Measurements from ENCODE around the gene L3MBTL4.

L3MBTL4 gene

DNA sequence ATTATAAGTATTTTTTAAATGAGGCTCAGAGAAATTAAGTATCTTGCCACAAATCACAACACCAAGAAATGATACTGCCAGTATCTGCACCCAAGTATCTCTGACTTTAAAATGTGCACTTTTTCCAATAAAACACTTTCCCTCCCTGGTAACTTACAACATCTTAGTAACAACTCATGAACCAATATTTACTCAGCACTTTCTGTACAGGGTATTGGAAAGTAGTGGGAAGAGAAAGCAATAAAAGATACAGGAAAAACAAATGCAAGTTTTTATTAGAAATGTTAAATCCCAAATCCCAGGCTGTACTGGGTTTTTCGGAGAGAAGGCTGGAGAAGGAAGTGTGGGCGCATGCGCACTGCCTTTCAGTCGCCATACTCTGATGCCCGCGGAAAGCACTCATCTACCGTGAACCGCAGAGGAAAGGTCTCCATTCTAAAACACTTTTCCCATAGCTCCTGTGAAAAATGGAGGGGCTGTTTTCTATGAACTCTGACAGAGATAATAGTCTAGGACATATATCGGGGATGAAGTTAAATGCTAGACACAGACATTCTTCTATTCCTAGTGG, 52.1 kb downstream of the L3MBTL4 start:
- no peak for DNase-seq

DNA sequence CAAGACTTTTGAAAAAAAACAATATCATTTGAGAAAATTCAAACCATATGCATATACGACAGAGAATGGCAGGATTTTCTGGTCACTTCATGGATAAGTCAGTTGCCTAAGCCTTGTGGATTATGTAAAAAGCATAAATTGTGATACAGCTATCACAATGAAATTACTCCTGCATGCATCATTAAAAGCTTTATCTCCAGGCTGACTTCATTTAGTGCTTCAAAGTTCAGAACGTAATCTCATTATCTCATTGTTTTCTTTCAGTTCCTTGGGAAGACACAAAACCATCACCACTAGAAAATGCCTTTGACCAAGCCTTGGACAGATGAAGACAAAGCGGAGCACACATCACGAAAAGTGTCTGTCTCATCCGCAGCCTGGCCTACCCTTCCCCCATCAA, 57.0 kb downstream of the L3MBTL4 start:
- DNase-seq = no peak

DNA sequence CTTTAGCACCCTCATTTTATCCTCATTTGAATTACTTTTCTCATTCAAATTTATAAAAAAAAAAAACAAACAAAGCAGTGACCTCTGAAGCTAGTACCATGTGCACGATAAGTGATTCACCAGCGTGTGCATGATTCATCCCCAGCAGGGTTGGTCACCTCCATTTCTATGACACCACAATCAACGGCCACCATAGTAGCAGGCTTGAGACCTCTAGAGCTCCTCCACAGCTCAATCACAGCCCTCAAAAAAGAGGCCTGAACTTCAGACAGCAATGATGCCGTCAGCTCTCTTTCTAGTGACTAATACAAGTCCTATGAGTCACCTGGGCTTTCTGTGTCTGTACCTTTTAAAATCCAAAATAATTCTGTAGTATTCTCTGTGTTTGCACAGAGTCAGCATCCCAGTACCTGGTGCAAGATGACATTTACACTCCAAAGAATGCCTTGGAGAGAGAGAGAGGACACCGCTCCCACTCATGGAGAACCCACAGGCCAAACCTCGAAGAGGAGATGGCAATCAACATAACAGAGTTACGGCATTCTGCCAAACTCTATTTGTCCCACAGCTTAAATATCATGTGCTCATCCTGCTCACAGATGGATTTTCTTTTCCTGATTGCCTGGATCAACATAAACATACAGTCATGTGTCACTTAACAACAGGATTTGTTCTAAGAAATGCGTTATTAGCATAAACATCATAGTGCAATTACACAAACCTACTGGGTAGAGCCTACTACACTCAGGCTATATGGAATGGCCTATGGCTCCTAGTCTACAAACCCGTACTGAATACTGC, 58.7 kb downstream of the L3MBTL4 start:
- DNase-seq = no peak

DNA sequence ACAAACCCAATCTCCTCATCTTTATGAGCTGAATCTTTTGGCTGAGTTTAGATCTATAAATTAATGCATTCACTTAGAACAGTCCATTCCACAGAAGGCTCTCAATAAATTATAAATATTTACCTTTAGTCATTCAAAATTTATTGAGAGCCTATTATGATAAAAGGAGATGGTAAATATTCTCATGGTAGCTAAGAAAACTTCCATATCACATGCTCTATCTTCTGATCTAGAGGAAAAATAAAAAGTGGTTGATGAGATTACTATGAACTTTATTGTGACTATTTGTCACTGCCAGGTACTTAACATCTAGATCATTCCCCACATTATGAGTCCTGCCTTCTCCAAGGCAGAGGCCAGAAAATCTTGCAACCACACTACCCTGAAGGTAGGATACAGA, 62.4 kb downstream of the L3MBTL4 start:
- no peak for DNase-seq

DNA sequence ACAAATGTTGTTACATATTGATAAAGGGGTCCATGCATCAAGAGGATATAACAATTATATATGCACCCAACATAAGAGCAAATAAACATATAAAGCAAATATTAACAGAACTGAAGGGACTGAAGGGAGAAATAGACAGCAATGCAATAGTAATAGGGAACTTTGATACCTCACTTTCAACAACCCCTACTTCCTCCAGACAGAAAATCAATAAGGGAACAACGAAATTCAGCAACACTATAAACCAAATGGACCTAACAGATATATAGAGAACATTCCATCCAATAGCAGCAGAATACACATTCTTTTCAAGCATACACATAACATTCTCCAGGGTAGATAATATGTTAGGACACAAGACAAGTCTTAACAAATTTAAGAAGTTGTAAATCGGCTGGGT, 71.7 kb downstream of the L3MBTL4 start:
- no peak for DNase-seq

DNA sequence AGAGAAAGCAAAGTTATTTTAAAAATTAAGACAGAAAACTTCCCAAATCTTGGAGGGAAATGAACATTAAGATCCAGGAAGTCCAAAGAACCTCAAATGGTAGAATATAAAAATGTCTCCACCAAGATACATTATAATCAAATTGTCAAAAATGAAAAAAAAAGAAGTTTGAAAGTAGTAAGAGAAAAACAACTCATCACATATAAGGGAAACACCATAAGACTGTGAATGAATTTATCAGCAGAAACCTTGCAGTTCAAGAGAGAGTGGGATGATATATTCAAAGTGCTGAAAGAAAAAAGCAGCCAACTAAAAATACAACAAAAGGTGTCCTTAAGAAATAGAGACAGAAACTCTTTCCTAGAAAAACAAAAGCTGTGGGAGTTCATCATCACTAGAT, 73.0 kb downstream of the L3MBTL4 start:
- no peak for DNase-seq

DNA sequence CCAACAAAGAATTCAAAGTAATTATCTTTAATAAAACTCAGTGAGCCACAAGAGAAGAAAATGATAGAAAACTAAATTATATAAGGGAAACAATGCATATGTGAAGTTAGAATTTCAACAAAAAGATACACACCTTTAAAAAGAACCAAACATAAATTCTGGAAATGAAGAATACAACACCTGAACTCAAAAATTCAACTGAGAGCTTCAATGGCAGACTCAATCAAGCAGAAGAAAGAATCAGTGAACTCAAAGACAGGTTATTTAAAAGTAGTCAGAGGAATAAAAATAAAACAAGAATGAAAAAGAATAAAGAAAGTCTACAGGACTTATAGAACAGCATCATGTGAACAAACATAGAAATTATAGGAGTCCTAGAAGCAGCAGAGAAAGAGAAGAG, 73.4 kb downstream of the L3MBTL4 start:
- no peak for DNase-seq

DNA sequence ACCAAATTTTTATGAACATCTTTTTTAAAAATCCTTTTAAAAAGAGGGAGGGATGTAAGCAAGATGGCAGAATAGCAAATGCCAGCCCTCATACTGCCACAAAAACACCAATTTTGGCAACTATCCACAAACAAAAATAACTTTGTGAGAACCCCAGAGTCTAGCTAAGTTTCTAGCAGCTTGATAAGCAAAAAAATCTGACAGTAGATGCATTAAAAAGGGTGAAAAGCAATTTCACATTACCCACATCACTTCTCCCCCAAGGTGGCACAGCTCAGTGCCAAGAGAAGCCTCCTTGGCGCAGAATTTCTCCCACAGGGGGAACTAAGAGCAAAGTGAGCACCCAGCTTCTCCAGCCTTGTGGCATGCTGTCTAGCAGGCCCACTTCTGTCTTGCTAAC, 74.6 kb downstream of the L3MBTL4 start:
- no peak for DNase-seq

DNA sequence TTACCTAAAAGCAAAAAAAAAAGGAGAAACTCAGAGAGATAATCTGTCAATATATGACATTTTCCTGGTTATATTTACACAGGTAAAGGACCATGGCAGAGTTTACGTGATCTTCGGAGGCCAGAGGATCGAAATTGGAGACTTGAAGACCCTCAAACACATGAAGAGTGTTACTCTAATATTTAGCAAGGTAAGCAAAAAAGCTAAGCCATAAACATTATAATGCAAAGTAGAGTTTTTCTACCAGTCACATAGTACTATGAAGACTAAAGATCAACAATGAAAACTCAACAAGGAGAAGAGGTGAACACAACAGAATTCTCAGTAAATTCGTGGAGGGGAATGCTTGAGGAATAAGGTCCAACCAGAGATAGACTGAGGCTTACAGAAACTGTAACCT, 78.5 kb downstream of the L3MBTL4 start:
- no peak for DNase-seq

DNA sequence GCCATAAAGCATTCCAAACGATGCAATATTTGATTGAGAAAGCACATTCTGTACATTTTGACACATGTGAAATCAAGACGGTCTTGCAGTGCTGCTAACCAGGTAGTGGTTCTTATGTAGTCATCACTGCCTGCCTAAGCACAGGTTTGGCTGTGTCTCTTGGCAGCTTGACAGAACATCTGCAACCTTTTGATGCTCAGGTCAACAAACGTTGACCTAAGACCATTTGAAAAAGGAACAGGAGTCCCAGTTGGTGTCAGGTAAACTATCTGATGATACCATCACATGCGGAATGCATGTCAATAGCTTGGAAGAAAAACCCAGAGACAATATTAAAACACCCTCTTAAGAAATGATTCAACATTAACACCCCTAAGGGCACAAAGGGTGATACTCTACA, 80.7 kb downstream of the L3MBTL4 start:
- no peak for DNase-seq

DNA sequence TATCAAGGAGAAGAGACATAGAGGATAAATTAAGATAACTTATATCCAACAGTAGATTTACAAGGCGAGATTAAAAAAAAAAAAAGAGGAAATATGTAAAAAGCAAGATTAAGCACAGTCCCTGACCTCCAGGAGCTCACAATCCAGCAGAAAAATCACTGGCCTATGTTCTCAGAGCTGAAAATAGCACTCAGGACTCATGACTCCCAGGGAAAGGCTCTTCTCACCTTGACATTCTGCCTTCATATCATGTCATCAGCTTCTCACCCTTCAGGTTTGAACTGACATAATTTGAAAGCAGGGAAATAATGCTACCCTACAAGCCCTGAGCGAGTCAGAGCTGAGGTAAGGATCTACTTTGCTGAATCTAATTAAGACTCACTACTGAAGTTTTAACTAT, 82.8 kb downstream of the L3MBTL4 start:
- no peak for DNase-seq

DNA sequence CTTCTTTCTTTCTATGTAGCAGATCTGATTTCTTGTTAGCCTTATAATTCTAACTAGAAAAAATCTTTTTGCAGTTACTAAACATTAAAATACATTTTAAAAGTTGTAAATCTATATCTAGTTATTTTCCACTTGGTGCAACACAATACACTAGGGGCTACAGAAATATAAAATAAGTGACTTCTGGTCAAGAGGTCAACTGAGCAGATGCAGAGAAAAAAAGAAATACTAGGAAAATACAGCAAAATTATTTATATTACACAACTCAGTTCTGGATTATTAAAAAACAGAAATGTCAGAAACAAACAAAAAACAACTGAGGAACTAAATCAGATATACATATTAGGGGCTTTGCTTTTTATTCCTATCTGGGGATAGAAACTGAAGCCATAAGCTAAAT, 83.9 kb downstream of the L3MBTL4 start:
- DNase-seq = no peak

DNA sequence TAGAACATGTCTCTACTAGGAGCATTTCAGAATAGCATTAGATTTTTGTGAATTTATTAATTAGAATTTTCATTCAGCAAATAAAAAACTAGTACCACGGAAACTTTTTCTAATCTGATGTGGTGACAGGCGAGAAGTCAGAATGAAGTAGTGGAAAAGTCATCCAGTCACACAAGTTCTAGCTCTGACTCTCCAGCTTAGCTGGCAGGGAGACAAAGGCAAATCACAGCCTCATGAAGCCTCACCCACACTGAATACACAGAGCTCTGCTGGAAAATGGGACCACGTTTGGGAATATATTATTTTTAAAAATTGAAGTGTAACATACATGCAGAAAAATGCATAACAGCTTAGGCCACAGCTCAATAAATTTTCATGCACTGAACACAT, 86.1 kb downstream of the L3MBTL4 start:
- no peak for DNase-seq

DNA sequence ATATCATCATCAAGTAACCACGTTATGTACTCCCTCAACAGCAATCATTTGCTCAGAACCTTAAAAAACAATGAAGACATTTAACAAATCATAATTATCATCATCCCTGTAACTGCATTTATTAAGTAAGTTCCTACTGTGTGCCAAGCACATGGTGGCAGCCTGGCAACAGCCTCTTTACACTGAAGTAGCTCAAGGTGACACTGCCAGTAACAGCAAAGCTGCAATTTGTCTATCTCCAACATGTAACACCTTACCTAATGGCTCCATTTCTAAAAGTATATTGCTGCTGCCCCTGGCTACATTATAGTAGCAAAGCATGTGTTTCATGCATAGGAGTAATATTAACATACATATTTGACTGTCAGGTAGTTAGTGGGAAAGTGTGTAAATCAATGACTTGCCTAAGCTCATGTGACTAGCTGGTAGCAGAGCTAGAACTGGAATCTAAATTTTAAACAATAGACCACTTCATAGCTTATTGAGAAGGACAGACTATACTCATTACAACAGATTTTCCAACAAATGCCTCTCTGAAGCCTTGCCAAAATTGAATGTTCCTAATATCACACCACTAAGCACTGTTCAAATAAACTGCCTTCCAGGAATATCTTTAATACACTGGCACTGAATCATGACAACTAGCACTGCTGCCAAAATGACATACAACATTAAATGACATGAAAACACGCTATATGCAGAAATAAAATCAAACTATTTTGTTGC, 86.7 kb downstream of the L3MBTL4 start:
- DNase-seq = no peak

DNA sequence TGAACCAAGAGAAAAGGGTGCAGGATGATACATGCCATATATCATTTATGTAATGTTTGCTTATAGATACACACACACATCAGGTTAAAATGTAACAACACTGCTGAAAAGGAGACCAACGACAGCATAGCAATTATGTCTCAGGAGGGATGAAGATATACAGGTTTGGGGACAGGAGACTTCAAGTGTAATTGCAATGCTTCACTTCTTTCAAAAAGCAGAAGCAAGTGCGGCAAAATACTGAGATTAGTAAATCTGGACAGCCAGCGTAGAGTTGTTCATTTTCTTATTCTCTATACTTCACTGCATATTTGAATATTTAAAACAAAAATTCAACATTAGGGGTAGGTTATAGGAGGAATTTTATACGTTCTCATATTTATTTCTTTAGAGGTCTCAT, 87.2 kb downstream of the L3MBTL4 start:
- DNase-seq = no peak

DNA sequence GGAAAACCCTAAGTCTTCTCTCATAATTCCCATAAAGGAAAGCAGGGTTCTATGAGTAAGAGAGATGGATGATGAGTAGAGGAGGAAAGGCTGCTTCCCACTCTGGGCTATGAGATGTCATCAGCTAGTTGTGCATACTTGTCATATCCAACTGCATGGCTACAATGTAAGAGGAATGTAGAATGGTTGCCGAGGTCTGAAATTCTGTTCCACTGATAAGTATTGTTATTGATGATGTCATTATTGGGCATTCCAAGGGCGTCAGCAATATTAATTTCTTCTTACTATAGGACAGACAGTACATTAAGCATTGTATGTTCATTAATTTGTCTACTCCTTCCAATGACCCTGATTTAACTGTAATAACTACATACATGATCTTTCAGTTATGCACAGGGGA, 88.1 kb downstream of the L3MBTL4 start:
- no peak for DNase-seq

DNA sequence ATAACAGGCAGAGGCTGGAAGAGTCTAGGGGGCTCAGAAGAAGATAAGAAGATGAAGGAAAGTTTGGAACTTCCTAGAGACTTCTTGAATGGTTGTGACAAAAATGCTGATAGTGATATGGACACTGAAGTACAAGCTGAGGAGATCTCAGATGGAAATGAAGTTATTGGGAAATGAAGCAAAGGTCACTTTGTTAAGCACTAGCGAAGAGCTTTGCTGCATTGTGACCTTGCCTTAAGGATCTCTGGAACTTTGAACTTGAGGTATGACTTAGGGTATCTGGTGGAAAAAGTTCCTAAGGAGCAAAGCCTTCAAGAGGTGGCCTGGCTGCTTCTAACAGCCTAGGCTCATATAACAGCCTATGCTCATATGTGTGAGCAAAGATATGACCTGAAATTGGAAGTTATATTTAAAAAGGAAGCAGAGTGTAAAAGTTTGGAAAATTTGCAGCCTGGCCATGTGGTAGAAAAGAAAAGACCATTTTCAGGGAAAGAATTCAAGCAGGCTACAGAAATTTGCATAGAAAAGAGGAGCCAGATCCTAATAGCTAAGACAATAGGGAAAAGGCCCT, 91.3 kb downstream of the L3MBTL4 start:
- DNase-seq = no peak

DNA sequence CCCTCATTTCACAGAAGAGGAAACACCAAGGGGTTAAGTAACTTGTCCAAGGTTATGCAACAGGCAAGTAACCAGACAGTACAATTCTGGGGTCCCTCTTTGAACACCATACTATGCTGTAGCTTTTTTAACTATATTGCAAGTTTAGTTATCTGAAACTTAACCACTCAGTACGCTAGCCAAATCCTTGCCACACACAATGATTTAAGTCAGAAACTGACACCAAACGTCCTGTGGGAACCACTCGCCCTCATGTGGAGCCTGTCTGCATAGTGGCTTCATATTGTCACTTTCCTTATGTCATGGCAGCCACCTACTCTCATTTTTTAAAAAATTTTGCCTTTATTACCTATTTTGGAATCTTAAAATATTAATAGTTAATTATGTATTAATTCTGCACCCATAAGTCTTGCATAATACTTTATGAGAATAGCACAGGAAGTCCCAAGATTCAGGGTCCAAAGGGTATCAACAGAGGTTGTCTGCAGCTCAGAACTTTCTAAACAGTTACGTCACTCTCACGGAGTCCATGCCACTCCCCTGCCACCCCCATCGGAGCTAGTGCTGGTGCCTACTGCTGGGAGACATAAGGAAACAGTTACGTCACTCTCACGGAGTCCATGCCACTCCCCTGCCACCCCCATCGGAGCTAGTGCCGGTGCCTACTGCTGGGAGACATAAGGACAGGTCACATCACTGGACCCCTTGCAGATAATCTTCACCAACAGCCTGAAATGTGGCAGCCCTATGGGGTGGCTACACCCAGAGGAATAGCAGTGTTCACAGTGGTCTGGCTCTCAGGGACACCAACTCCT, 99.0 kb downstream of the L3MBTL4 start:
- DNase-seq = no peak

DNA sequence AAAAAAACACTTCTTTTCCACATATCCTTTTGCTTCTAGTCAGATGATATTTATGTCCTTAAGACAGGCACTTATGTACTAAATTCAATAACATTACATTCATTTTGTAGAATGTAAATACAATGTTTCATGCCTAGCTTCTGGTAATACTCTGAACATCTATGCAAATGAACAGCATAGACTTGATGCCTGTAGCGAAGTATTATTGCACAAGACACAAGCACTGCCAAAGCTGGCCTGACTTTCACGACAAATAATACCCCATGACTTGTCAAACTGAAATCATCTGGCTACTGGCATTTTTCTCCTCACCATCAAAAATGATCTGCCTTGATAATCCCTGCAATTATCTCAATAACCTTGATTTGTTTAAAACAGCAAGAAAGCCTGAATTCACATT, 101.3 kb downstream of the L3MBTL4 start:
- DNase-seq = no peak

DNA sequence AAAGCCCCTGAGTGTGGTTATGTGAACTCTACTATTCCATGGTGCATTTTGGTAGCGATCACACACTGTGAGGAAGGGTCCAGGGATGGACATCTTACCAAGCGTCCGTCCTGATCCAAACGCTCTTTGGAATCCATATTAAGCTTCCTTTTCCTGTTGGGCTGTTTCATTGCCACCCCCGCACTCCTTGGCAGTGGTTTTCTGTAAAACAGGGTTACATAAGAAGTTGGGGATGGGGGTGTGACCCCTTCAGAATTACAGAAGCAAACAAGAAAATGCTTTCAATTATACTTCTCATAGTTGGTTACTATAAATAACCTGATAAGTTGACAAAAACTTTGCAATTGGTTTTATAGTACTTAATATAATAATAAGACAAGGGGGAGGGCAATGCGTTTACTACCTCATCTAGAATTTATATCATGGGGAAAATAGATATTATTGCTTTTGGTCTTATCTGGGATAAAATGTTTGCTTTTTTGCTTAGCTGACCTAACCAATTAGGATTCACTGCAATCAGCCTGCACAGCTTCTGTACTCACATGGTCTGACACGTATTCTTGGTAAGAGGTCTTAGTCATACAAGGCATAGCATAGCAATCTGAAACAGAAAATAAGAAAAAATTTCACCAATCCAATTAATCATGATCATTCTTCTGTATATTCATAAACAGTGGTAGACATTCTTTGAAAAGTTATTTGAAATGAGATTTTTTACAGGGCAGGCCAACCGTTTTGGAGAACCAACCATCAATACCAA, 103.1 kb downstream of the L3MBTL4 start:
- DNase-seq = no peak

DNA sequence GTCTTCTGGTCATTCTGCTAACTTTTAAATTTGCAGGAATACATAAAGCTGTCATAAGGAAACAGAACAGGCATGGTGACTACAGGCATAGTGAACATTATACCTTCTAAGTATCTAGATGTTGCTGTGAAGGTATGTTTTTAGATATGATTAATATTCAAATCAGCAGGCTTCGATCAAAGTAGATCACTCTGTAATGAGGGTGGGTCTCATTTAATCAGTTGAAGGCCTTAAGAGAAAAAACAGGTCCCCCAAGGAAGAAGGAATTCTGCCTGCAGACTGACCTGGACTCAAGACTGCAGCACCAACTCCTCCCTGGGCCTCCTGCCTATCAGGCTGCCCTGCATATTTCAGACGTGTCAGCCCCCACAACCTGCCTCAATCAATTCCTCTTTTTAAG, 104.0 kb downstream of the L3MBTL4 start:
- no peak for DNase-seq

DNA sequence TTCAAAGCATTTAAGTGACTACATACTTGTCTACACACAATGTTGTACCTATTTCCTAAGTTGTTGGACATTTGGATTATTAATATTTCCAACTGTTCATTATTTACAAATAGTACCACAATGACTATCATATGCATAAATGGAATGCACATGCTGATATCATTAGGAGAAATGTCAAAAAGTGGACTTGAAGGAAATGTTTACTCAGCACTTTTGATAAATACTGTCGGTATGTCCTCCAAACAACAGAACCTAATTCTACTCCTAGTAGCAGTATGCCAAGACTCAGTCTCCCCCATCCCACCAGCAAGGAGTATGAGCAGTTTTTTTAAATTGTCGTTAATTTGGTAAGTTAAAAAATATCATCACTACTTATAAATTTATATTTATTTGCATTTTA, 116.8 kb downstream of the L3MBTL4 start:
- no peak for DNase-seq
